Memory B cell (primary cell): ENCODE results near the gene SNRPA1.

Experiments
- ATAC-seq: fragments of 150-1000 bp; cut with Tn5 transposase; 2 replicates; pipeline ENCODE4 v1.10.0; 2021; ENCODE audit warnings: low read depth, mild to moderate bottlenecking, moderate library complexity
- DNase-seq, 2 donors: peaks; one replicate each; pipeline ENCODE4 v3.0.0; 2022; ENCODE audit warnings: low spot score in 2 of 2
- H3K27ac Mint-ChIP-seq: one replicate; pipeline ENCODE4 v1.8.0; 2022; ENCODE audit warnings: mild to moderate bottlenecking, moderate library complexity, mixed read lengths
- H3K27me3 Mint-ChIP-seq: one replicate; pipeline ENCODE4 v1.8.0; 2022; ENCODE audit warnings: mixed read lengths
- H3K36me3 Mint-ChIP-seq: one replicate; pipeline ENCODE4 v1.8.0; 2022; ENCODE audit warnings: mild to moderate bottlenecking, mixed read lengths
- H3K4me1 Mint-ChIP-seq: one replicate; pipeline ENCODE4 v1.8.0; 2022; ENCODE audit warnings: mixed read lengths
- H3K4me3 Mint-ChIP-seq: one replicate; pipeline ENCODE4 v1.8.0; 2022; ENCODE audit warnings: mild to moderate bottlenecking, moderate library complexity, mixed read lengths
- H3K9me3 Mint-ChIP-seq: one replicate; pipeline ENCODE4 v1.8.0; 2022; ENCODE audit warnings: mixed read lengths

The SNRPA1 gene

DNA sequence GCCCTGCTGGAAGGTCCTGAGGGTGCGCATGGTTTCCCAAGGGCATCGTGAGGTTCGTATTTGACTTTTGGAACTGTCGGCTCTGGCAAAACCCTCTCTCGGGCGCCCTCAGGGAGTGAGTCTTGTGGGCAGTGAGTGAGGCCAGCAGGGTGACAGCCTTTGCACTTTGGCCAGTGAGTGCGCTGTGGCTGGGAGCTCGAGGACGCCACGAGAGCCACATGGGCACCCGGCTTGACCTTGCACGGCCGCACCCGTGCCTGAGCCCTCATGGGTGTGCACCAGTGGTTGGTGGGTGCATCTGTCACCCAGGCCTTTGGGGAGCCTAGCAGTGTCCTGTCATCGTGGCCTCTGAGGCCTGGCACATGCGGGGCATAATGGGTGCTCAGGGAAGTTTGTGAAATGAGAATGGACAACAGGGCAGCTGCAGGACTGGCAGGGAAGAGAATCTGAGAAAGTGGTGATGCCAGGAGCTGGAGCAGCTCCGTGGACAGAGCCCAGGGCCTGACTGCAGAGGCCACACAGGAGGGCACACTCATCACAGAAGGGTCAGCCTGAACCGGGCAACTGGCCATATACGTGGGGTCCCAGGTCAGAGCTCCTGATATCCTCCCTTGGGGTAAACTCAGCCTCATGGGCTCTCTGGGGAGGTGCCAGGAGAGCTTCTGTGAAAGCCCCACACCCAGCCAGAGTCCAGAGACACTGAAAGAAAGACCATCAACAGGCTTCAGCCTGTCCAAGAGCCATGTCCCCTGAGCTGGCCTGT, 30.4 kb upstream of the SNRPA1 start:
- no peak for ATAC-seq
- H3K4me3 Mint-ChIP-seq: no peak overlapping the region
- H3K27me3 Mint-ChIP-seq: peaks cover 36% of the 10 kb centered on the region
- DNase-seq: no peak
- no peaks in the 10 kb centered on the region for H3K36me3 Mint-ChIP-seq
- H3K27ac Mint-ChIP-seq: no peak overlapping the region
- peaks cover 5% of the 10 kb centered on the region for H3K4me1 Mint-ChIP-seq
- peaks cover 4% of the 10 kb centered on the region for H3K9me3 Mint-ChIP-seq

DNA sequence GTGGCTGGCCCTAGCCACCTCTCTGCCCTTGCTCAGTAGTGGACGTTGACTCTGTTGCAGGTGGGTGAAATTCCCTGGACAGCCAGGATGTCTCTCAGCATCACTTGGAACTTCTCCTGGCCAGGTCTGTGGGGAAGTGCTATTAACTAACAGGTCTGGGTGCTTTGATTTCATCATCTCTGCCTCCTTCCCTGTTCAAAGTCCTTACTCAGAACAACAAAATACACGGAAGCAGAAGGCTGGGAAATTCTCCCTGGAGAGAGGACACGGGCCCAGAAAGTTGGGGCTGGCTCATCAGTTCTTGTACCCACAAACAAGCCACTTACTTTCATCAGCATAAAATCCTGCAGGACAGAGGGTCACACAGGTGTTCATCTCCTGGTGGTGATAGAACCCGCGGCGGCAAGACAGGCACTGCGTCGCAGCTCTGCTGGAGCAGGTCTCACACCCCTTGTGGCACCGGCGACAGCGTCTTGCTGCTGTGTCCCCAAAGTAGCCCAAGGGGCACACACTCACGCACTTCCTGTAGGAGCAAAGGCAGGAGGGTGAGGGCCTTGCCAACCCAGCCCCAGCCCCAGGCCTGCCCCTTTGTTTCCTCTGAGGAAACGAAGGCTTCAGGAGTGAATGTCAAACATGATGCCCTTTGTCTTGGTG, 29.6 kb upstream of the SNRPA1 start:
- peaks cover 35% of the 10 kb centered on the region for H3K27me3 Mint-ChIP-seq
- no peak for ATAC-seq
- no peaks in the 10 kb centered on the region for H3K36me3 Mint-ChIP-seq
- H3K27ac Mint-ChIP-seq: no peak overlapping the region
- DNase-seq: no peak
- peaks cover 7% of the 10 kb centered on the region for H3K4me1 Mint-ChIP-seq
- H3K9me3 Mint-ChIP-seq: no peaks in the 10 kb centered on the region
- no peak overlapping the region for H3K4me3 Mint-ChIP-seq

DNA sequence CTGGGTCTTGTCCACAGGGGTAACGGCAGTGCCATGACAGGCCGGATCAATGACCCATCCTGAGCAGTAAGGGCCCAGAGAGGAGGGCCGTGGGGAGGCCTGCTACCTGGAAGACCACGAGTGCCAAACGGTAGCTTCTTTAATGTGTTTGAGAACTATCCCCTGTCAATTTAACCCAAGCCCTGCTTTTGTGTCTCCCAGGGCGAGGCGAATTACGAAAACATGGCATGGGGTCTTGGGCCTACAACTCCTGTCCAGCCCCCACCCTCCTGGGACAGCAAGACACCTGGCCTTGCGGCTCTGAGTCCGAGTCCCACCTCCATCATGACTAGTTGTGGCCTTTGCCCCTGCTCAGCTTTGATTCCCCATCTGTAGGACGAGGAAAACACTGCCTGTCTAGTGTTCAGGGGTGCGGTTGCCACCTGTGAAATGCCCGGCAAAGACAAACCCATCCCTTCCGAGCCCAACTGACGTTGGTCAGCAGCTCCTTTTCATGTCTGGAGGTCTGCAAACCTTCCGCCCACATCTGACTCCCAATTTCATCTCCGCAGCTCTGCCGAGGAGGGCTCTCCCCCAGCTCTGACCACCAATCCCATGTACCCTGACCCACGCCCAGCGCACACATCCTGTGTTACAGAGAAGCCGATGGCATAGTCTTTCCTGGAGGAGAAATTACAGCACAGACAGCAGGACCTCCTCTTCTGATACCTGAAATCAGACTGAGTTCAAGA, 28.9 kb upstream of the SNRPA1 start:
- H3K9me3 Mint-ChIP-seq: no peaks in the 10 kb centered on the region
- no peak overlapping the region for H3K27ac Mint-ChIP-seq
- ATAC-seq (no peak), DNase-seq (no peak)
- H3K27me3 Mint-ChIP-seq: peaks cover 37% of the 10 kb centered on the region
- H3K4me1 Mint-ChIP-seq: peaks cover 7% of the 10 kb centered on the region
- no peak overlapping the region for H3K4me3 Mint-ChIP-seq
- no peaks in the 10 kb centered on the region for H3K36me3 Mint-ChIP-seq

DNA sequence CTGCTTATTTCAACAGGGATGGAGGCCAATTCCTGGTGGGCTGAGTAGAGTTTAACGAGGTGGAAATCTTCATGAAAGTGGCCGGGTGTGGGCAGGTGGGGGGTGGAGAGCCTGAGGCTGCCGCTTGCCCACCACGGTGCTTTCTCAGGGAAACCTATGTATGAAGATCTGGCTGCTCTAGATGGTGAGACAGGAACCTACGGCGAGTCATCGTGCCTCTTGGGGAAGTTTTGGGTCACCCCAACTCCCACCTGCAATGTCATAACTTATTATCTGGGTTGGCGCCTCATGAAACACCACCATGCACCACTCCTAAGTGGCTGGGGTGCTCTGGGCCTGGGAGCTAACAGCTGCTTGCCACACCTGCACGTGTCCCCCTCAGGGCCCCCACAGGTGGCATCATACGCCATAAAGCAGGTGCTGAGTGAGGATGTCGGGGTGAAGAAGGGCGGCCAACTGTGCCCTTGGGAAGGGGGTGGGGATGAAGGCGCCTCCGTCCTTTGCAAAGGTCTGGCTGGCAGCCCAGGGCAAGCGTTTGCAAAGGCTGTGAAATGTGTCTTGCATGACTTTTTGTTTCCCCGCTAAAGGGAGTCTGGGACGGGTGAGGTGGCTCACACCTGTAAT, 27.9 kb upstream of the SNRPA1 start:
- Mint-ChIP-seq H3K27ac (no peak overlapping the region), H3K9me3 (no peaks in the 10 kb centered on the region), H3K27me3 (peaks cover 38% of the 10 kb centered on the region), H3K4me3 (no peak overlapping the region), H3K4me1 (peaks cover 7% of the 10 kb centered on the region), H3K36me3 (no peaks in the 10 kb centered on the region)
- no peak for ATAC-seq
- no peak for DNase-seq

DNA sequence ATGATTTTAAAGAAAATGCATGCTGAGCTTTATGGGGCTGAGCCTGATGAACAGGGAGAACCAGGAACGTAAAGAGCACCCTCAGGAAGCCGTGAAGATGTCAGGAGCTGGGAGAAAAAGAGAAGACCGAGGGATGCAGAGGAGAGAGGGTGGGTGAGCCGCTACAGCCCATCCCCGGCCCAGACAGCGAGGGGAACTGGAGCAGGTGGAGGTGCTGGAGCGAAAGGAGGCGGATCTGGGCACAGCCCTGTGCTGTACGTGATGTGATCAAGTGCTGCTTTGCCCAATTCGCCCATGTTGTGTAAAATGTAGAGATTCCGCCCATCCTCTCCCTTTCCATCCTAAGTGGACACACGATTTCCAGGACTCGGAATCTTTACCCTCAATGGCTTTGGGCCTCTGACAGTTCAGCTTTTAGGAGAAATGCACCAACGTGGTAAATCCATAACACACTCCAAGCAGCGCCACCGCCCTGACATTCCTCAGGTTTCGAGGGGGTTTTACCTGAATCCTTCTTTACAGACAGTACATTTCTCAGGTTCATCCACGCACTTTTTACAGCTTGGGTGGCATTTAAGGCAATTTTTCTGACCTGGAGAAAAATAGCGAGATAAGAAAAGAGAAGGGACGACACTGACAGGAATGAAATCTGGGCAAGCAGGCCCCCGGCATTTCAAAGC, 27.1 kb upstream of the SNRPA1 start:
- no peak for DNase-seq
- Mint-ChIP-seq H3K36me3 (no peaks in the 10 kb centered on the region), H3K4me3 (no peak overlapping the region), H3K9me3 (no peaks in the 10 kb centered on the region), H3K27me3 (peaks cover 40% of the 10 kb centered on the region), H3K27ac (no peak overlapping the region), H3K4me1 (peaks cover 7% of the 10 kb centered on the region)
- ATAC-seq: no peak

DNA sequence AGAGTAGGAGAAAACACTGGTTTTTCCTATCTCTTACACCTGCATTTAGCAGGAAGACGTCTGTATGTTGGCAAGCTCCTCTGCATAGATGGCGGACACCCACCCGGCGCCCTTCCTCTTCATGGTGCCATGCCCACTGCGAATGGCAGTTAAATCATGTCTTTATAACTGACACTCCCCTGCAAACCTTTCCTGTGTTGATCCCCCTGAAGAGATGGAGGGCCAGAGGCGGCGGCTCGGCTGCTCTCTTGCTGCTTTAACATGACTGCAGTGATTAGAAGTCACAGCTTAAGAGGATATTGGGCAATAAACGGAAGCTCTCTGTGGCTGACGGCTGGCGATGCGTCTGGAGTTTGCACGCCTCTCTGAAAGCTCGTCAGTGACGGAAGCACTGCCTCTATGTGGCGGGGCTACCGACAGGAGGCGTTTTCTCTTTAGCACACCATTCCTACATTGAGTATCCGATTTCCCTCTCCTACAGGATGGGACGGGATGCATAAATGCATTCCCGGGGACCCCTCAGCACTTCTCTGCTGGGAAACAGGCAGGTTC, 25.5 kb upstream of the SNRPA1 start:
- Mint-ChIP-seq H3K9me3 (no peaks in the 10 kb centered on the region), H3K27me3 (peaks cover 31% of the 10 kb centered on the region), H3K27ac (no peak overlapping the region), H3K4me1 (peaks cover 7% of the 10 kb centered on the region), H3K36me3 (no peaks in the 10 kb centered on the region), H3K4me3 (peak overlapping the region; percentile 46)
- DNase-seq (no peak), ATAC-seq (peak; percentile 82)

DNA sequence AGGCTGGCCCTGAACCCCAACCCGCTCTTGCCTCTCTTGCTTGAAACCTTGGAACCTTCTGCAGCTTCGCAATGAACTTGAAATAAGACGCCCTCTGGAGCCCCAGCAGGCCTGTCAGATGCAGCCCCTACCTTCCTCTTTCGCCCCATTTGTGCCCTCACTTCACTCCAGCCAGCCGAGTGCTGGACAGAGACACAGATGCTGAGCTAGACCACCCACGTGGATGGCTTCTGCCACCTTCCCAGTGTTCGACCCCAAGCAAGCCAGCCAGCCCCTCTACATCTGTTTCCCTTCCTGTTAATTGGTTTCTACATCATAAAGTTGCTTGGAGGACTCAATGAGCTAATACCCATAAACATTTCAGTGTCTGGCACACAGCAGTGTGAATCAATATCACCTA, 23.8 kb upstream of the SNRPA1 start:
- Mint-ChIP-seq H3K27me3 (peaks cover 32% of the 10 kb centered on the region), H3K36me3 (no peaks in the 10 kb centered on the region), H3K27ac (no peak overlapping the region), H3K4me3 (no peak overlapping the region), H3K9me3 (no peaks in the 10 kb centered on the region), H3K4me1 (peaks cover 7% of the 10 kb centered on the region)
- ATAC-seq: no peak
- no peak for DNase-seq

DNA sequence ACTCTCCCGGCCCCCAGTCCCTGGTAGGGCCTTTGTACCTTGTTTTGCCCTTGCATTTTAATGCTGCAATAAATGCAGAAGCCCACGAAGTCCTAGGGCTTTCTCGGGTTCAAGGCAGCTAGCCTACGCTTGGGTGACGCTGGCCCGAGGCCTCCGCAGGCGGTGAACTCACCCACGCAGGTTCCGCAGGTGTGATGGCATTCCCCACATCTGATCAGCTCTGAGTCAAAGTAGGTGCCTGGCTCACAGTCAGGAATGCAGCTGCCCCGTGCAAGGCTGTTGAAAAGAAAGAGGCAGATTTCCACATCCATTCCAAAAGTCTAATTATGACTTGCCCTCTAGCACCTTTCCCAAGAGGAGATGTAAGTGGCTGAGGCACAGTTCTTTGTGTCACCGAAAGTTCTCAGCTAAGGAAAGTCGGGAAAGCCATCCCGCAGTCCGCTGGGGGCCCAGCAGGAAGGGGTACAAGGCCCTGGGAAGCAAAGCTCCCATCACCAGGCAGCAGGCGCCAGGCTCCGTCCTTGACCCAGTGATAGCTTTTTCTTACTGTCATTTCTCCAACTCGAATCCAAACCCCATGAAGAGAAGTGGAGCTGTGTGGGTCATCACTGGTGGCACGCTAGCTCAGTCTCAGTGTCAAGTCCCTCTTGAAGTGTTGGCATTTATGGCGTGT, 23.2 kb upstream of the SNRPA1 start:
- ATAC-seq: no peak
- H3K27me3 Mint-ChIP-seq: peaks cover 33% of the 10 kb centered on the region
- H3K4me3 Mint-ChIP-seq: no peak overlapping the region
- no peak overlapping the region for H3K27ac Mint-ChIP-seq
- H3K36me3 Mint-ChIP-seq: no peaks in the 10 kb centered on the region
- DNase-seq: no peak
- no peaks in the 10 kb centered on the region for H3K9me3 Mint-ChIP-seq
- H3K4me1 Mint-ChIP-seq: peaks cover 7% of the 10 kb centered on the region

DNA sequence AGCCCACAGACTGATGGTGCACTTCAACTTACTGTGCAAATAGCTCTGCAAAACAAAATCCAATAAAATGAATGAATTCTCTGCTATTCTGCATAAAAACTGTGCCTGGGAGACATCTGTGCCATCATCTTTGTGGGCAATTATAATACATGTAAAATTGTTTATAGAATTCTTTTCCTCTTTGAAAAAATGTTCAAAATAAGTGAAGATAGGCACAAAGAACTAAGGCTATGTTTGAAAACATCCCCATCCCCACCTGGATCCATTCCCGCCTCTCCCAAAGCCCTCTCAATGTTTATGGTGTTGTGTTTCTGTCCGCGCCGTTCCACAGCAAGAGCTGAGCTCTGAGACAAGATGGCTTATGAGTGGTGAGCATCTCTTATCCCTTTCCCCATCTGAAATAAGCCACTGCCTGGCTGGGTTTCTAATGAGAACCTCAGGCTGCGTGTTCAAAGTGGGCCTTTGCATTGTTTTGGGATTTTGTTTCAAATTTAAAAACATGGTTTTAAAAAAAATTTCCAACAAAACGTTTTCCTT, 22.4 kb upstream of the SNRPA1 start:
- H3K4me3 Mint-ChIP-seq: no peak overlapping the region
- H3K4me1 Mint-ChIP-seq: peaks cover 7% of the 10 kb centered on the region
- H3K36me3 Mint-ChIP-seq: no peaks in the 10 kb centered on the region
- DNase-seq: no peak
- ATAC-seq: no peak
- H3K9me3 Mint-ChIP-seq: no peaks in the 10 kb centered on the region
- peaks cover 31% of the 10 kb centered on the region for H3K27me3 Mint-ChIP-seq
- H3K27ac Mint-ChIP-seq: no peak overlapping the region

DNA sequence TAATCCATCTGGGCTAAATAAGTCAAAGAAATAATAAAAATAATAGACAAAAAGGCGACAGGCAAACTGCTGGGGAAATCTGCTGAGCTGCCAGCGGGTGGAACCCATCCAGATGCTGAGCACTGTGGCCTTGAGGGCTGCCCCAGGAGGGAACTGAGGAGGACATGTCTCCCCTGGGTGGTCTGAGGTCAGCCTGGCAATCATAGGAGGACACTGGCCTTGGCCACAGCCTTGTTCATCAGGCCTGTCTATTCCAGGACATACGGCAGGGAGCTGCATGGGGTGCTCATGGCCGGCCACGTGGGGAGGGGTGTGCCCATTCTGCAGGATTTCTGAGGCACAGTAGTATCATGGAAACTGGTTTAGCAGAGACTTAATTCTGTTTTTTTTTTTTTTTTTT, 21.5 kb upstream of the SNRPA1 start:
- Mint-ChIP-seq H3K27ac (no peak overlapping the region), H3K36me3 (peaks cover 3% of the 10 kb centered on the region), H3K4me1 (peaks cover 7% of the 10 kb centered on the region), H3K4me3 (no peak overlapping the region), H3K9me3 (no peaks in the 10 kb centered on the region), H3K27me3 (peaks cover 29% of the 10 kb centered on the region)
- no peak for DNase-seq
- no peak for ATAC-seq

DNA sequence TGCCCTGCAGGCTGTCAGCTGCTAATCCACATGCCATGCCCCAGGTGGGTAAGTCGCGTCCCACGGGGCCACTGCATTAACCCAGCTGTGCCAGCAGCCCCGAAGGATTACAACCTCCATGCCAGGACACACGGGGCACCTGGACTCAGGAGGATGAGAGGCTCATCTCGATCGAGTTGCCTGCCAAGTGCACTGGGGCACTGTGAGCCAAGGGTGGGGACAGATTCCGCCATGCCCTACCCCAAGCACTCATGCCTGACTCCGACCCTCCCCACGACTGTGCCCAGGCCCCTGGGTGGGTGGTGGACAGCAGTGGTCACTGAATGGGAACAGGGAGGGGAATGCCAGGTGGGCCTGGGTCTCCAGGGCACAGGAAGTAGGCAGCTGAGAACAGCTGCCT, 20.7 kb upstream of the SNRPA1 start:
- H3K9me3 Mint-ChIP-seq: no peaks in the 10 kb centered on the region
- no peak overlapping the region for H3K4me3 Mint-ChIP-seq
- no peak for DNase-seq
- H3K27me3 Mint-ChIP-seq: peaks cover 28% of the 10 kb centered on the region
- peaks cover 3% of the 10 kb centered on the region for H3K36me3 Mint-ChIP-seq
- no peak overlapping the region for H3K27ac Mint-ChIP-seq
- ATAC-seq: no peak
- H3K4me1 Mint-ChIP-seq: peaks cover 5% of the 10 kb centered on the region

DNA sequence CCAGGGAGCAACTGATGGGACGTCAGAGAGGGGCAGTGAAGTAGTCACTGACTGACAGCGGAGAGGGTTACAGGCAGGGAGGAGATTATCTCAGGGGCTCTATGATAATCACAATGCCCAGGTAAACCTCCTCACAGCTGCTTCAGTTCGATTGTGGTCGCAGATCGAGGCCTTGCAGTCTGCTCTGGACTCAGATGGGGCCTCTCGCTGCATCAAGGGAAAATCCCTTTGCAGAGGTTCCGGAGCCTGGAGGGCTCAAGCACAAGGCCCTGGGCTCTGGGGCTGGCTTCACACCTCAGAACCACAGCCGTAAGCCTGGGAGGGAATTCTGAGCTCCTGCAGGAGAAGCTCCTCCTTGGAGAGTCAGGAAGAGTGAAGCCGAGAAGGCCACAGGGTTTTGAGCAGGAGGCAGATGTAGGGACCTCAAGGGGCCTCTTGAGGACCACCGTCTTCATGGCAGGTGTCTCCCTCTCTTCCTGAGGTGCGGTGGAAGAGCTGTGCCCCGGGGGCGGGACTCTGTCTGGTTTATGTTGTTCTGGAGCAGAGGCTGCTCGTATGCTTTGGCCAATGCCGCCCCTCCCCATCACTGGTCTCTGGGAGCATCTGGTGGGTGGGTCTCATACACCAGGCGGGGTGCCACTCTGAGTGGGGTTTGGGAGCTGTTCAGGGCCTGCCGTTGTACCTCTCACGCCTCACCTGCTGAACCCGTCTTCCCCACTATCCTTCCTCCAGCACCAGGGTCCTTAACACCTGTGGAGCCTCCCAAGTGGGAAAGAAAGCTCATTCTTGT, 19.5 kb upstream of the SNRPA1 start:
- no peak overlapping the region for H3K4me3 Mint-ChIP-seq
- no peak overlapping the region for H3K27ac Mint-ChIP-seq
- H3K36me3 Mint-ChIP-seq: peaks cover 3% of the 10 kb centered on the region
- DNase-seq: no peak
- peaks cover 24% of the 10 kb centered on the region for H3K27me3 Mint-ChIP-seq
- no peaks in the 10 kb centered on the region for H3K9me3 Mint-ChIP-seq
- H3K4me1 Mint-ChIP-seq: no peaks in the 10 kb centered on the region
- no peak for ATAC-seq
